ENCODE data around the gene CYP4A22.
"Not testable (repeated sequence)": the region's sequence is repeated elsewhere in the genome, so short reads cannot be mapped to it uniquely, and the experiment has no call there.

Gene CYP4A22

GRCh38 chr1:47128221-47128620, 9.0 kb upstream of the CYP4A22 start (continued):
- no peak for TF ChIP-seq PRDM2 (tag by site-specific recombination; IDR thresholded peaks at IDR 0.05; ENCODE audit: borderline replicate concordance)

GRCh38 chr1:47128854-47129253, 8.4 kb upstream of the CYP4A22 start:
- H3K4me3 ChIP-seq (ENCODE audit: low read depth, low read length); H3K4me1 ChIP-seq (ENCODE audit: control insufficient read depth, insufficient read depth, low read length); POLR2A ChIA-PET; H3K9me3 ChIP-seq (ENCODE audit: control insufficient read depth, insufficient read depth, low read depth, low read length); CTCF ChIA-PET; H3K36me3 ChIP-seq (ENCODE audit: control insufficient read depth in 2 of 2, insufficient read depth in 1 of 2, low read length in 2 of 2); H3K27ac ChIP-seq (ENCODE audit: extremely low read depth, low read depth, low read length): not testable (repeated sequence)

GRCh38 chr1:47129489-47130230, 7.6 kb upstream of the CYP4A22 start:
- H3K4me3 ChIP-seq (ENCODE audit: low read depth, low read length); H3K36me3 ChIP-seq (ENCODE audit: control insufficient read depth in 2 of 2, insufficient read depth in 1 of 2, low read length in 2 of 2); H3K9me3 ChIP-seq (ENCODE audit: control insufficient read depth, insufficient read depth, low read depth, low read length); POLR2A ChIA-PET; H3K27ac ChIP-seq (ENCODE audit: extremely low read depth, low read depth, low read length); CTCF ChIA-PET; H3K4me1 ChIP-seq (ENCODE audit: control insufficient read depth, insufficient read depth, low read length): not testable (repeated sequence)

GRCh38 chr1:47132665-47133064, 4.6 kb upstream of the CYP4A22 start:
- H3K9me3 ChIP-seq (ENCODE audit: control insufficient read depth, insufficient read depth, low read depth, low read length); CTCF ChIA-PET: not testable (repeated sequence)

GRCh38 chr1:47137925-47138615, 829 bp downstream of the CYP4A22 start:
- H3K9me3 ChIP-seq (ENCODE audit: control insufficient read depth, insufficient read depth, low read depth, low read length): no peaks in the 10 kb centered on the region
- H3K4me3 ChIP-seq (ENCODE audit: low read depth, low read length): no peak overlapping the region
- H3K27ac ChIP-seq (ENCODE audit: extremely low read depth, low read depth, low read length): no peak overlapping the region
- no peaks in the 10 kb centered on the region for H3K4me1 ChIP-seq (ENCODE audit: control insufficient read depth, insufficient read depth, low read length)
- ChIA-PET CTCF (interaction anchor here (0.7 kb wide), 1 partner anchor 299 kb away, joined by 3 read pairs; no protein-coding TSS in a partner anchor), POLR2A (no interaction called here)
- no peaks in the 10 kb centered on the region for H3K36me3 ChIP-seq (ENCODE audit: control insufficient read depth in 2 of 2, insufficient read depth in 1 of 2, low read length in 2 of 2)
- TF ChIP-seq GLI4 (tag by site-specific recombination; IDR thresholded peaks at IDR 0.05) (no peak), ZNF24 (tag by site-specific recombination; IDR thresholded peaks at IDR 0.05) (no peak), ZSCAN5A (tag by site-specific recombination; IDR thresholded peaks at IDR 0.05) (no peak), ZNF175 (tag by site-specific recombination; IDR thresholded peaks at IDR 0.05) (no peak), ZBTB49 (tag by site-specific recombination; IDR thresholded peaks at IDR 0.05; ENCODE audit: low read depth) (no peak), GFI1B (tag by site-specific recombination; IDR thresholded peaks at IDR 0.05) (no peak)

More at GRCh38 chr1:47132665-47133064, 4.6 kb upstream of the CYP4A22 start:
- POLR2A ChIA-PET; H3K4me3 ChIP-seq (ENCODE audit: low read depth, low read length); H3K36me3 ChIP-seq (ENCODE audit: control insufficient read depth in 2 of 2, insufficient read depth in 1 of 2, low read length in 2 of 2); H3K27ac ChIP-seq (ENCODE audit: extremely low read depth, low read depth, low read length); H3K4me1 ChIP-seq (ENCODE audit: control insufficient read depth, insufficient read depth, low read length): not testable (repeated sequence)
- TF ChIP-seq ZNF146 (tag by site-specific recombination; IDR thresholded peaks at IDR 0.05) (peak; percentile 89), ATF2 (tag by site-specific recombination; IDR thresholded peaks at IDR 0.05; ENCODE audit: low read depth) (0 out of 2 replicates have a peak, but pooled peaks have one; percentile 17)
